ENCODE results near the gene BPIFA1. TPM values are rescaled to one million over a fixed set of nuclear protein-coding genes. Genes with fewer than 3 reads are reported as not detected.

The BPIFA1 gene
- total and polyA plus RNA-seq, 2 of the 8 experiments (the other 6 are each of a cell fraction or from before 2014, with no cell fraction given): not detected

Other genes with a start within 250 kb of the BPIFA1 start
- not detected in 2 replicates for gene SUN5, start 231.6 kb upstream of the BPIFA1 start, total RNA-seq (2021; fragmentation: NEBNext Ultra II Directional; extraction: Animal tissue kit (Norgen Biotek cat#: 25700))
- not detected in 2 replicates for gene SUN5, start 231.6 kb upstream of the BPIFA1 start, polyA plus RNA-seq (2011; rRNA removed)
- gene BPIFB2, start 228.3 kb upstream of the BPIFA1 start, total RNA-seq (2021; fragmentation: NEBNext Ultra II Directional; extraction: Animal tissue kit (Norgen Biotek cat#: 25700)): not detected in 2 replicates
- not detected in 2 replicates for gene BPIFB2, start 228.3 kb upstream of the BPIFA1 start, polyA plus RNA-seq (2011; rRNA removed)
- not detected in 2 replicates for gene BPIFB6, start 204.3 kb upstream of the BPIFA1 start, total RNA-seq (2021; fragmentation: NEBNext Ultra II Directional; extraction: Animal tissue kit (Norgen Biotek cat#: 25700))
- not detected in 2 replicates for gene BPIFB6, start 204.3 kb upstream of the BPIFA1 start, polyA plus RNA-seq (2011; rRNA removed)
- gene BPIFB3, start 182.1 kb upstream of the BPIFA1 start, total RNA-seq (2021; fragmentation: NEBNext Ultra II Directional; extraction: Animal tissue kit (Norgen Biotek cat#: 25700)): not detected in 2 replicates
- gene BPIFB3, start 182.1 kb upstream of the BPIFA1 start, polyA plus RNA-seq (2011; rRNA removed): 0.16 TPM in 1 of 2 replicates, not detected in the other
- gene BPIFB4, start 156.4 kb upstream of the BPIFA1 start, total RNA-seq (2021; fragmentation: NEBNext Ultra II Directional; extraction: Animal tissue kit (Norgen Biotek cat#: 25700)): not detected in 2 replicates
- gene BPIFB4, start 156.4 kb upstream of the BPIFA1 start, polyA plus RNA-seq (2011; rRNA removed): 0.17 TPM in 1 of 2 replicates, not detected in the other
- gene BPIFA2, start 67.8 kb upstream of the BPIFA1 start, total RNA-seq (2021; fragmentation: NEBNext Ultra II Directional; extraction: Animal tissue kit (Norgen Biotek cat#: 25700)): not detected in 2 replicates
- gene BPIFA2, start 67.8 kb upstream of the BPIFA1 start, polyA plus RNA-seq (2011; rRNA removed): not detected in 2 replicates
- not detected in 2 replicates for gene BPIFA3, start 18.6 kb upstream of the BPIFA1 start, total RNA-seq (2021; fragmentation: NEBNext Ultra II Directional; extraction: Animal tissue kit (Norgen Biotek cat#: 25700))
- gene BPIFA3, start 18.6 kb upstream of the BPIFA1 start, polyA plus RNA-seq (2011; rRNA removed): not detected in 2 replicates
- not detected in 2 replicates for gene BPIFB1, start 47.2 kb downstream of the BPIFA1 start, total RNA-seq (2021; fragmentation: NEBNext Ultra II Directional; extraction: Animal tissue kit (Norgen Biotek cat#: 25700))
- not detected in 2 replicates for gene BPIFB1, start 47.2 kb downstream of the BPIFA1 start, polyA plus RNA-seq (2011; rRNA removed)
- 42.0 and 46.6 TPM in 2 replicates for gene CDK5RAP1, start 165.5 kb downstream of the BPIFA1 start, total RNA-seq (2021; fragmentation: NEBNext Ultra II Directional; extraction: Animal tissue kit (Norgen Biotek cat#: 25700))
- 37.8 and 42.4 TPM in 2 replicates for gene CDK5RAP1, start 165.5 kb downstream of the BPIFA1 start, polyA plus RNA-seq (2011; rRNA removed)
- gene SNTA1, start 207.8 kb downstream of the BPIFA1 start, total RNA-seq (2021; fragmentation: NEBNext Ultra II Directional; extraction: Animal tissue kit (Norgen Biotek cat#: 25700)): 4.5 and 5.5 TPM in 2 replicates
- 8.0 and 9.0 TPM in 2 replicates for gene SNTA1, start 207.8 kb downstream of the BPIFA1 start, polyA plus RNA-seq (2011; rRNA removed)